Stomach (tissue), 4 donors: ENCODE measurements around the gene DTD1.

Source experiments
- EP300 ChIP-seq: sonication (generic); formaldehyde crosslinking; IDR thresholded peaks from one replicate; pipeline ENCODE4 v1.6.1; 2017; ENCODE audit warnings: antibody characterized with exemption
- POLR2A ChIP-seq, 4 donors: fragments of 450-650 bp; IDR thresholded peaks; one replicate each; pipeline ENCODE4 v1.6.1; 2016; ENCODE audit warnings: antibody characterized with exemption in 4 of 4, control low read depth in 2 of 4, mild to moderate bottlenecking in 1 of 4, moderate library complexity in 1 of 4
- POLR2AphosphoS5 ChIP-seq, 3 donors: sonication (generic); formaldehyde crosslinking; IDR thresholded peaks; one replicate each; pipeline ENCODE4 v1.6.1; 2016; ENCODE audit warnings: antibody characterized with exemption in 3 of 3

DNA sequence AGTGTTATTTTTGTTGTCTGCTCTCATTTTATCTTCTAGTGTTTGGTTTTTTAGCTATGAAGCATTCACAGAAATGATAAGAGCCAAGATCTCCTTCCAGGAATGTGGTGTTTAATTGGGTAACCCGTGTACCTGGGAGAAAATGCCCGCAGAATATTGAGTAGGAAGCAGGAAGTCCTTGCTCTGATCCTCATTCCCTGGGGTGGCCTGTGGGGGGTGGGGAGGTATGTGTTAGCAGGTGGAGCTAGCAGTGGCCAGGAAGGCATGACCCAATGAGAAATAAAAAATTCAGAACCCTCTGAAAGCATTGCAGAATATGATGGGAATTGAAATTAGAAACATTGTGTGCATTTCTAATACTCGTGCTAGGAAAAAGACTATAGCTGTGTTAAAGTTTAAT, 100.8 kb downstream of the DTD1 start:
- TF ChIP-seq POLR2AphosphoS5 (IDR thresholded peaks at IDR 0.05) = no peak
- TF ChIP-seq POLR2A (IDR thresholded peaks at IDR 0.05) = no peak
- no peak for TF ChIP-seq EP300
